Right cardiac atrium (tissue), 5 donors: Measurements from ENCODE around the gene RAB40A. TPM values are rescaled to one million over a fixed set of nuclear protein-coding genes. Genes with fewer than 3 reads are reported as not detected.

Experiments used
- ATAC-seq, 2 donors: fragments of 200-7000 bp; cut with Tn5 transposase; one replicate each; pipeline versions ENCODE4 v1.8.0 to v1.9.1; 2020; ENCODE audit warnings: moderate library complexity in 2 of 2, mild to moderate bottlenecking in 1 of 2
- DNase-seq, 3 donors: peaks; one replicate each; pipeline ENCODE4 v3.0.0-alpha.2; 2020
- H3K27ac ChIP-seq: one replicate; pipeline ENCODE4 v1.5.1; 2013; ENCODE audit warnings: mild to moderate bottlenecking, low read length, control low read depth, moderate library complexity
- H3K27me3 ChIP-seq: one replicate; pipeline ENCODE4 v1.6.1; 2013; ENCODE audit not compliant: control insufficient read depth, insufficient read depth
- H3K4me1 ChIP-seq: one replicate; pipeline ENCODE4 v1.6.1; 2013; ENCODE audit warnings: low read length; ENCODE audit not compliant: control insufficient read depth, insufficient read depth
- H3K4me3 ChIP-seq: one replicate; pipeline ENCODE4 v1.5.1; 2013; ENCODE audit warnings: low read length, control low read depth
- H3K9me3 ChIP-seq: one replicate; pipeline ENCODE4 v1.6.1; 2013; ENCODE audit warnings: low read length; ENCODE audit not compliant: control insufficient read depth
- WGBS: extraction: QIAGEN DNeasy Blood & Tissue Kit; methylation state at CpG from one replicate; pipeline ENCODE4 v1.1.7; 2013; 5-methylcytosine and 5-hydroxymethylcytosine counted together
- intact Hi-C, 4 donors: fragments of 100-400 bp; cut with DNase I; formaldehyde crosslinking; loops; one replicate each; pipeline versions ENCODE4 v1.11.0 to v1.14.0; 2022 to 2023
- long read RNA-seq, 4 donors: library from polyadenylated mRNA; unstranded; transcript quantifications; one replicate each; pipeline ENCODE4 v2.0.0, GENCODE V29; 2020 to 2021
- polyA plus RNA-seq: library from polyadenylated mRNA; stranded (reverse); fragments of 200-250 nt; gene quantifications from one replicate; pipeline ENCODE4 v1.2.3, GENCODE V29; 2013
- total RNA-seq, 4 donors: library from RNA; stranded (reverse); fragmentation: NEBNext Ultra II Directional; extraction: Animal tissue kit (Norgen Biotek cat#: 25700); gene quantifications; one replicate each; pipeline ENCODE4 v1.2.1, GENCODE V29; 2021
- donor health status: healthy with polysubstance abuse.
- donor health status: DM: no; HTN: yes; CAD: no.
- donor health status: DM: no; HTN: no; CAD: no.
- donor health status: DM: no; HTN: yes; CAD: no; lungs with severe emphysema.
- donor health status: DM: yes; HTN: yes; CAD: no.

The RAB40A gene
- total RNA-seq (under 1 TPM; 0.31 to 0.49 (median 0.40) TPM), polyA plus RNA-seq (0.23 TPM)
- long read RNA-seq, donor 1, result 0 reads
- long read RNA-seq, donor 2, result 0 reads
- long read RNA-seq, donor 3, result 0 reads
- long read RNA-seq, donor 4, result 0 reads

GRCh38 chrX:103519389-103519788 is at the start of gene RAB40A:
Gene RAB40A (minus strand): TSS chrX:103519489. CDS start chrX:103500756, 18,733 bp downstream.
- no peaks in the 10 kb centered on the region for H3K9me3 ChIP-seq
- H3K4me1 ChIP-seq, result no peaks in the 10 kb centered on the region
- no peak within 1 kb of the TSS for H3K27ac ChIP-seq
- WGBS, result 92% methylated on average over 2 of the region's 2 CpGs
- no peak for ATAC-seq
- no peaks in the 10 kb centered on the region for H3K27me3 ChIP-seq
- H3K4me3 ChIP-seq, result no peak within 1 kb of the TSS
- intact Hi-C loops, result no loop called here
- no peak for DNase-seq

- WGBS, result 38% methylated on average over 1 of the region's 1 CpG
- H3K4me1 ChIP-seq, result no peaks in the 10 kb centered on the region
- intact Hi-C loops, result no loop called here
- no peaks in the 10 kb centered on the region for H3K27me3 ChIP-seq
- no peak overlapping the region for H3K4me3 ChIP-seq
- DNase-seq, result no peak
- H3K9me3 ChIP-seq, result no peaks in the 10 kb centered on the region
- H3K27ac ChIP-seq, result no peak overlapping the region
- ATAC-seq, result peak; percentile 62 to 65
These were observed 46.5 kb upstream of the RAB40A start for GRCh38 chrX:103565752-103566151.

GRCh38 chrX:103565197-103565596 is 45.9 kb upstream of the RAB40A start:
- Histone ChIP-seq H3K9me3 (no peaks in the 10 kb centered on the region), H3K4me3 (no peak overlapping the region), H3K4me1 (no peaks in the 10 kb centered on the region), H3K27me3 (no peaks in the 10 kb centered on the region), H3K27ac (no peak overlapping the region)
- intact Hi-C loops, result no loop called here
- DNase-seq, result no peak
- 52% methylated on average over 4 of the region's 4 CpGs for WGBS
- ATAC-seq, result peak; percentile 65 to 66

- H3K27ac ChIP-seq, result no peak overlapping the region
- H3K9me3 ChIP-seq, result no peaks in the 10 kb centered on the region
- H3K27me3 ChIP-seq, result no peaks in the 10 kb centered on the region
- H3K4me1 ChIP-seq, result no peaks in the 10 kb centered on the region
- DNase-seq, result no peak
- no peak overlapping the region for H3K4me3 ChIP-seq
- no peak for ATAC-seq
- WGBS, result 84% methylated on average over 2 of the region's 2 CpGs
- intact Hi-C loops, result no loop called here
These were observed 43.5 kb upstream of the RAB40A start for GRCh38 chrX:103562801-103563200.

- no peaks in the 10 kb centered on the region for H3K27me3 ChIP-seq
- no peak overlapping the region for H3K27ac ChIP-seq
- H3K4me1 ChIP-seq, result no peaks in the 10 kb centered on the region
- DNase-seq (no peak), ATAC-seq (no peak)
- 57% methylated on average over 1 of the region's 1 CpG for WGBS
- intact Hi-C loops, result no loop called here
- H3K9me3 ChIP-seq, result no peaks in the 10 kb centered on the region
- no peak overlapping the region for H3K4me3 ChIP-seq
These were observed 41.0 kb upstream of the RAB40A start for GRCh38 chrX:103560256-103560655.

GRCh38 chrX:103556963-103557612 is 37.8 kb upstream of the RAB40A start:
- ATAC-seq (no peak), DNase-seq (no peak)
- Histone ChIP-seq H3K27me3 (no peaks in the 10 kb centered on the region), H3K4me1 (no peaks in the 10 kb centered on the region), H3K9me3 (no peaks in the 10 kb centered on the region), H3K27ac (no peak overlapping the region), H3K4me3 (no peak overlapping the region)
- intact Hi-C loops, result no loop called here
- 66% methylated on average over 2 of the region's 2 CpGs for WGBS

- Histone ChIP-seq H3K4me3 (peak overlapping the region; percentile 55), H3K27ac (no peak overlapping the region), H3K4me1 (no peaks in the 10 kb centered on the region), H3K27me3 (no peaks in the 10 kb centered on the region), H3K9me3 (no peaks in the 10 kb centered on the region)
- DNase-seq (peak; percentile 36 to 80 (median 50)), ATAC-seq (peak; percentile 63 to 72)
- 5% methylated on average over 19 of the region's 19 CpGs for whole genome bisulfite sequencing
- intact Hi-C loops, result no loop called here
These were observed 35.6 kb upstream of the RAB40A start for GRCh38 chrX:103554687-103555424.

- no peak overlapping the region for H3K4me3 ChIP-seq
- DNase-seq (no peak), ATAC-seq (no peak)
- no peak overlapping the region for H3K27ac ChIP-seq
- intact Hi-C loops, result no loop called here
- 70% methylated on average over 1 of the region's 1 CpG for WGBS
- no peaks in the 10 kb centered on the region for H3K4me1 ChIP-seq
- H3K27me3 ChIP-seq, result no peaks in the 10 kb centered on the region
- no peaks in the 10 kb centered on the region for H3K9me3 ChIP-seq
These were observed 32.9 kb upstream of the RAB40A start for GRCh38 chrX:103552236-103552635.

- Histone ChIP-seq H3K9me3 (no peaks in the 10 kb centered on the region), H3K4me3 (no peak overlapping the region), H3K27me3 (no peaks in the 10 kb centered on the region), H3K4me1 (no peaks in the 10 kb centered on the region), H3K27ac (no peak overlapping the region)
- intact Hi-C loops, result no loop called here
- ATAC-seq (no peak), DNase-seq (no peak)
- WGBS, result 64% methylated on average over 3 of the region's 3 CpGs
These were observed 31.2 kb upstream of the RAB40A start for GRCh38 chrX:103550415-103551051.

- intact Hi-C loops, result no loop called here
- no peaks in the 10 kb centered on the region for H3K4me1 ChIP-seq
- WGBS, result 58% methylated on average over 3 of the region's 3 CpGs
- DNase-seq (no peak), ATAC-seq (no peak)
- no peaks in the 10 kb centered on the region for H3K27me3 ChIP-seq
- H3K9me3 ChIP-seq, result no peaks in the 10 kb centered on the region
- no peak overlapping the region for H3K27ac ChIP-seq
- H3K4me3 ChIP-seq, result no peak overlapping the region
These were observed 30.6 kb upstream of the RAB40A start for GRCh38 chrX:103549916-103550315.

- H3K27me3 ChIP-seq, result no peaks in the 10 kb centered on the region
- ATAC-seq (peak; percentile 61 to 64), DNase-seq (no peak)
- no peak overlapping the region for H3K27ac ChIP-seq
- peaks cover 2% of the 10 kb centered on the region for H3K4me1 ChIP-seq
- intact Hi-C loops, result no loop called here
- H3K9me3 ChIP-seq, result no peaks in the 10 kb centered on the region
- H3K4me3 ChIP-seq, result no peak overlapping the region
These were observed 20.9 kb upstream of the RAB40A start for GRCh38 chrX:103540145-103540544.
